HepG2 (cell line): ENCODE data around the gene RORC. TPM values are rescaled to one million over a fixed set of nuclear protein-coding genes. Genes with fewer than 3 reads are reported as not detected.

ENCODE experiments used
- ATAC-seq: fragments of 200-7000 bp; cut with Tn5 transposase; 3 replicates; pipeline ENCODE4 v1.9.1; 2020; ENCODE audit warnings: mild to moderate bottlenecking, moderate library complexity
- BruUV-seq: library from RNA; stranded (reverse); fragments of 400-500 nt; replicated peaks from 2 replicates; lab custom pipeline; 2021; lab: Mats Ljungman, UMichigan
- CTCF ChIA-PET: fragments of 300-600 bp; formaldehyde crosslinking; extraction: SDS; loops from one replicate; lab custom pipeline; 2021; ENCODE audit warnings: low total read pairs, inconsistent platforms, low intra/inter-chr PET ratio; lab: Yijun Ruan, JAX
- POLR2A ChIA-PET: fragments of 350-600 bp; sonication (Branson Sonifier 250); formaldehyde crosslinking; loops from one replicate; lab custom pipeline; 2020; ENCODE audit warnings: antibody characterized with exemption, inconsistent platforms; lab: Yijun Ruan, JAX
- DNase-seq: peaks from one replicate; pipeline ENCODE4 v3.0.0-alpha.2; 2015; ENCODE audit warnings: low spot score
- FAIRE-seq: peaks from 3 replicates; lab custom pipeline; 2011; peaks lifted over from hg19 to GRCh38; lab: Jason Lieb, UNC
- H2AFZ ChIP-seq: one replicate; pipeline ENCODE4 v1.6.1; 2011; ENCODE audit warnings: low read length, inconsistent platforms
- H3K27ac ChIP-seq: fragments of 300-600 bp; 3 replicates; pipeline ENCODE4 v1.8.0; 2011; ENCODE audit warnings: mixed run types, mild to moderate bottlenecking, mixed read lengths, low read length, inconsistent platforms; ENCODE audit not compliant: insufficient read depth; ENCODE audit errors: extremely low read length
- H3K27me3 ChIP-seq, 2 experiments: fragments of 200-600 bp in 1 of 2; 2 replicates in 1 of 2; 3 replicates in 1 of 2; pipeline versions ENCODE4 v1.6.0 to v1.8.0; 2011; ENCODE audit warnings: low read length in 2 of 2, mild to moderate bottlenecking in 2 of 2, moderate library complexity in 2 of 2, inconsistent platforms in 1 of 2; ENCODE audit not compliant: insufficient read depth in 2 of 2, control insufficient read depth in 1 of 2
- H3K36me3 ChIP-seq, 2 experiments: fragments of 200-600 bp in 1 of 2; replicated peaks in 1 of 2; 2 replicates in 1 of 2; 3 replicates in 1 of 2; pipeline versions ENCODE4 v1.5.1 to v1.8.0; 2011; ENCODE audit warnings: low read length in 2 of 2, inconsistent platforms in 1 of 2; ENCODE audit not compliant: insufficient read depth in 2 of 2, control insufficient read depth in 1 of 2
- H3K4me1 ChIP-seq: 2 replicates; pipeline ENCODE4 v1.5.1; 2012; ENCODE audit warnings: low read length, inconsistent platforms; ENCODE audit not compliant: insufficient read depth
- H3K4me2 ChIP-seq: 2 replicates; pipeline ENCODE4 v1.6.0; 2011; ENCODE audit warnings: low read depth, low read length, inconsistent platforms
- H3K4me3 ChIP-seq, 3 experiments: fragments of 200-600 bp in 1 of 3; sonication (generic), shearing (Covaris generic) in 1 of 3; replicated peaks in 1 of 3; 2 replicates each; pipeline ENCODE4 v1.5.1; 2011 to 2016; ENCODE audit warnings: low read length in 3 of 3, inconsistent platforms in 2 of 3, low read depth in 2 of 3, mild to moderate bottlenecking in 2 of 3, control low read depth in 1 of 3, mixed read lengths in 1 of 3; ENCODE audit not compliant: insufficient read depth in 1 of 3
- H3K79me2 ChIP-seq: one replicate; pipeline ENCODE4 v1.6.1; 2011; ENCODE audit warnings: low read length, inconsistent platforms; ENCODE audit not compliant: insufficient read depth
- H3K9ac ChIP-seq: 2 replicates; pipeline ENCODE4 v1.6.0; 2011; ENCODE audit warnings: mild to moderate bottlenecking, low read depth, low read length, inconsistent platforms; ENCODE audit not compliant: insufficient read depth
- H3K9me3 ChIP-seq: 2 replicates; pipeline ENCODE4 v1.5.1; 2012; ENCODE audit warnings: mild to moderate bottlenecking, low read length
- H4K20me1 ChIP-seq: 2 replicates; pipeline ENCODE4 v1.6.0; 2011; ENCODE audit warnings: inconsistent platforms, mild to moderate bottlenecking, low read length, moderate library complexity; ENCODE audit not compliant: insufficient read depth
- HCFC1 ChIP-seq: fragments of 150-350 bp; IDR thresholded peaks from 2 replicates; pipeline ENCODE4 v1.6.1; 2014; ENCODE audit warnings: low read depth, low read length
- POLR2G ChIP-seq: fragments of 200-400 bp; formaldehyde crosslinking; IDR thresholded peaks from 2 replicates; pipeline ENCODE4 v1.6.1; 2018; ENCODE audit warnings: mild to moderate bottlenecking, low read depth, low read length, moderate library complexity
- PRDM4 ChIP-seq: sonication (generic); formaldehyde crosslinking; IDR thresholded peaks from 2 replicates; pipeline ENCODE4 v1.9.0; 2021; ENCODE audit warnings: missing genetic modification reagents, borderline replicate concordance
- XRCC5 ChIP-seq: fragments of 200-400 bp; formaldehyde crosslinking; optimal IDR thresholded peaks from 2 replicates; pipeline ENCODE3; 2017; ENCODE audit warnings: mild to moderate bottlenecking, low read length
- ZMAT3 ChIP-seq: sonication (generic); formaldehyde crosslinking; conservative IDR thresholded peaks from 2 replicates; pipeline ENCODE4 v1.7.0; 2021; ENCODE audit warnings: missing genetic modification reagents
- ZNF451 ChIP-seq: sonication (generic); formaldehyde crosslinking; IDR thresholded peaks from 2 replicates; pipeline ENCODE4 v1.5.0; 2020; ENCODE audit warnings: mild to moderate bottlenecking, missing genetic modification reagents
- ZNF569 ChIP-seq: sonication (generic); formaldehyde crosslinking; IDR thresholded peaks from 2 replicates; pipeline ENCODE4 v1.5.0; 2020; ENCODE audit warnings: mild to moderate bottlenecking, missing genetic modification reagents, moderate library complexity, borderline replicate concordance
- WGBS: methylation state at CpG from one replicate; pipeline ENCODE4 v1.1.6; 2017; ENCODE audit warnings: low lambda C conversion rate; 5-methylcytosine and 5-hydroxymethylcytosine counted together
- in situ Hi-C: cut with HindIII; loops from 2 replicates; pipeline ENCODE4 v1.10.0; 2017; ENCODE audit warnings: low pct_unique_long_range_greater_than_20kb; ENCODE audit not compliant: extremely low pct_ligation_motif_present
- intact Hi-C: fragments of 100-400 bp; cut with micrococcal nuclease; formaldehyde crosslinking; loops from one replicate; pipeline ENCODE4 v1.10.0; 2022; ENCODE audit not compliant: unreplicated experiment
- polyA plus RNA-seq, 8 experiments: library from polyadenylated mRNA; depleted of rRNA in 3 of 8; stranded (reverse) in 7 of 8; unstranded in 1 of 8; fragments of >200 nt; fragmentation: Illumina TruSeq in 4 of 8; extraction: Trizol in 4 of 8; gene quantifications; 2 replicates each; pipeline versions ENCODE4 v1.2.1 to v1.2.3, GENCODE V29; 2011 to 2016; ENCODE audit warnings: low read depth in 4 of 8, missing spikeins in 1 of 8, mixed read lengths in 1 of 8; ENCODE audit not compliant: insufficient read depth in 1 of 8
- total RNA-seq, 5 experiments: library from RNA; depleted of rRNA; stranded (reverse); fragments of >200 nt; fragmentation: Illumina TruSeq; extraction: Trizol; gene quantifications; 2 replicates each; pipeline ENCODE4 v1.2.3, GENCODE V29; 2016; ENCODE audit warnings: low read depth in 1 of 5
- TF ChIP-seq, protein P1 (sequence below): sonication (generic); formaldehyde crosslinking; IDR thresholded peaks from 2 replicates; pipeline ENCODE4 v1.4.0; 2020; ENCODE audit warnings: missing genetic modification reagents
- TF ChIP-seq, protein P2 (sequence below), 2 experiments: sonication (generic) in 1 of 2; formaldehyde crosslinking in 1 of 2; IDR thresholded peaks; 2 replicates each; pipeline versions ENCODE4 v1.4.0 to v1.6.1; 2016 to 2020; ENCODE audit warnings: borderline replicate concordance in 1 of 2, low read depth in 1 of 2, mild to moderate bottlenecking in 1 of 2, missing genetic modification reagents in 1 of 2

Gene RORC
- total and polyA plus RNA-seq, 2 of the 13 experiments (the other 11 are each of a cell fraction or from before 2014, with no cell fraction given): 2.5 to 6.5 TPM

- 81% methylated on average over 6 of the region's 12 CpGs for WGBS
- FAIRE-seq: no peak
- TF ChIP-seq, protein P1, sequence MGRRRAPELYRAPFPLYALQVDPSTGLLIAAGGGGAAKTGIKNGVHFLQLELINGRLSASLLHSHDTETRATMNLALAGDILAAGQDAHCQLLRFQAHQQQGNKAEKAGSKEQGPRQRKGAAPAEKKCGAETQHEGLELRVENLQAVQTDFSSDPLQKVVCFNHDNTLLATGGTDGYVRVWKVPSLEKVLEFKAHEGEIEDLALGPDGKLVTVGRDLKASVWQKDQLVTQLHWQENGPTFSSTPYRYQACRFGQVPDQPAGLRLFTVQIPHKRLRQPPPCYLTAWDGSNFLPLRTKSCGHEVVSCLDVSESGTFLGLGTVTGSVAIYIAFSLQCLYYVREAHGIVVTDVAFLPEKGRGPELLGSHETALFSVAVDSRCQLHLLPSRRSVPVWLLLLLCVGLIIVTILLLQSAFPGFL (CRISPR knock-in tag): no peak
- no peak for TF ChIP-seq ZNF451 (CRISPR knock-in tag)
- TF ChIP-seq ZNF569: no peak
- TF ChIP-seq HCFC1: no peak
- TF ChIP-seq, protein P2, sequence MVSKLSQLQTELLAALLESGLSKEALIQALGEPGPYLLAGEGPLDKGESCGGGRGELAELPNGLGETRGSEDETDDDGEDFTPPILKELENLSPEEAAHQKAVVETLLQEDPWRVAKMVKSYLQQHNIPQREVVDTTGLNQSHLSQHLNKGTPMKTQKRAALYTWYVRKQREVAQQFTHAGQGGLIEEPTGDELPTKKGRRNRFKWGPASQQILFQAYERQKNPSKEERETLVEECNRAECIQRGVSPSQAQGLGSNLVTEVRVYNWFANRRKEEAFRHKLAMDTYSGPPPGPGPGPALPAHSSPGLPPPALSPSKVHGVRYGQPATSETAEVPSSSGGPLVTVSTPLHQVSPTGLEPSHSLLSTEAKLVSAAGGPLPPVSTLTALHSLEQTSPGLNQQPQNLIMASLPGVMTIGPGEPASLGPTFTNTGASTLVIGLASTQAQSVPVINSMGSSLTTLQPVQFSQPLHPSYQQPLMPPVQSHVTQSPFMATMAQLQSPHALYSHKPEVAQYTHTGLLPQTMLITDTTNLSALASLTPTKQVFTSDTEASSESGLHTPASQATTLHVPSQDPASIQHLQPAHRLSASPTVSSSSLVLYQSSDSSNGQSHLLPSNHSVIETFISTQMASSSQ (IDR thresholded peaks at IDR 0.05; ENCODE audit: low read depth): no peak
- TF ChIP-seq, protein P2 (CRISPR knock-in tag; IDR thresholded peaks at IDR 0.05; ENCODE audit: borderline replicate concordance): no peak
- TF ChIP-seq XRCC5: no peak
- no peak for TF ChIP-seq POLR2G
- TF ChIP-seq ZMAT3 (CRISPR knock-in tag): no peak
- no peak for TF ChIP-seq PRDM4 (CRISPR knock-in tag)
- TF ChIP-seq, all 625 proteins: peak for 0
- POLR2A ChIA-PET: no interaction called here
- Histone ChIP-seq H3K4me3 (no peak overlapping the region), H3K27me3 (no peaks in the 10 kb centered on the region), H3K9me3 (no peaks in the 10 kb centered on the region), H3K4me2 (no peak overlapping the region), H3K4me1 (peaks cover 11% of the 10 kb centered on the region; the same call in 1 of the 2 replicates), H3K9ac (no peak overlapping the region), H3K79me2 (no peaks in the 10 kb centered on the region), H3K27ac (no peak overlapping the region), H3K36me3 (no peaks in the 10 kb centered on the region), H2AFZ (no peak overlapping the region), H4K20me1 (no peaks in the 10 kb centered on the region)
- DNase-seq (no peak), ATAC-seq (no peak)
- intact Hi-C loops (no loop called here), in situ Hi-C loops (no loop called here)
- no TSS peak for BruUV-seq
- CTCF ChIA-PET: no interaction called here
Observed at GRCh38 chr1:151813271-151813977, 18.2 kb downstream of the RORC start.
